ENCODE measurements around the gene HRH2. TPM values are rescaled to one million over a fixed set of nuclear protein-coding genes. Genes with fewer than 3 reads are reported as not detected.

Gene HRH2
- total RNA-seq, 1 experiment from 2014 or later: 0.29 TPM

DNA sequence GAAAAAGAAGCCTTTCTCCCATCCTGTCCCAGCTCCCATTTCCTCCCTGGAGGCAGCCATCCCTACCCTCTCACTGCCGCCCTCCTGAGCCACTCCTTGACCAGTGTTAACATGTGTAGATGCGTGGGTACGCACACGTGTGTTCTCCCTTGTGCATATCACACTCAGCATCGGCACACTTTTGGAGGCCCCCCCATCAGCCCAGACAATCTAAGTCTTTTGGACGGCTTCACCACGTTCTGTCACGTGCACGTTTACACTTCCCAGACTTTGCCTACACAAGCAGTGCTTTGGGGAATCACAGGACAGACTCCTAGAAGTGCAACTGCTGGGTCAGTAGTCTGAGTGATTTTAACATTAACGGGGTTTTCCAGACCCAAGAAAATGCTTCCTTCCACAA is 18.0 kb downstream of the HRH2 start:
- no peak for DNase-seq (ENCODE audit: low read depth)

DNA sequence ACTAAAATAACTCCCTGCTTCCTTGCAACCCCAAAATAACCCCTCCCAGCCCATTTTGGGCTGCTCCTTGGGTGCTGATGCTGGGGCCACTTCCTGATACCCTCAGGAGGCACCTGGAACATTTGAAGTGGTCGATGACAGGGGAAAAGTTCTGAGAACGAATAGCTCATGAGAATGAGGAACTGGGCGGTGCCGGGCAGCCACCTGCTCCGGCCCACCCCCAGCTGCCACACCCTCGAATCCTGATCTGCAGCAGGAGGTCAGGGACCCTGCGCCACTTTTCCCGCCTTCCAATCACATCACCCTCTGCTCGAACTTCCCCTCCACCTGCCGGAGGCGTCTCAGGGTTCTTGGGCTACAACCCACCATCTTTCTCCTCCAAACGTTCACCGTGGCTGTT is 19.7 kb downstream of the HRH2 start:
- DNase-seq (ENCODE audit: low read depth): no peak

DNA sequence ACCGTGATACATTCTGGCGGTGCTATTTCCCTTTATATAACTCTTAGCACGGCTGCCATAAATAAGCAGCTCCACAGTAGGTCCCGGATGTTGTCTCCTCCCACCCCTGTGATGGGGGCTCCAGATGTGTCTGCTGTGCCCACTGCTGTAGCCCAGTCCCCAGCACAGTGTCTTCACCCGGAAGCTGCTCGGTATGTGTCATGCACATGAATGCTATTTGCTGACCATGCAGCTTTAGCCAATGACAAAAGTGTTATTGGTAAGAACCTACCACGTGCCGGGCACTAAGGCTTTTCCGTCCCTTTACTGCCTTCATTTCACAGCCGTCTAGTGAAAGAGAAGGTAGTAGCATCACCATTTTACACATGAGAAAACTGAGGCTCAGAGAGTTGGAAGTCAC is 20.2 kb downstream of the HRH2 start:
- DNase-seq (ENCODE audit: low read depth): no peak

DNA sequence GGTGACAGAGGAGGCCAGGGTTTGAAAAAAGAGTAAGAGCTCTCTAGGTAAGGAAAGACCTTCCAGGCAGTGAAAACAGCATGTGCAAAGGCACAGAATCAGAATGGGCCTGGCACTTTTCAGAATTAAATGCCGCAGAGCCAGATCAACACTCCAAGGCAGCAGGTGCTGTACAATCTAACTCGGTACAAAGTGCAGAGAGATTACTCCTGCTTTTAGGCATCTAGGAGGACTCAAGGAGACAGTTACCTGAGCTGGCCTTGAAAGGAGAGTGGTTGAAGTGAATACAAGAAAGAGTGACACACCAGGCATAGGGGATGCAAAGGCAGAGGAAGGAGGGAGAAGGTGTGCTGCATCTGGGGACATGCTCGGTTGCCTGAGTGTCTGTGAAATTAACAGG is 21.5 kb downstream of the HRH2 start:
- DNase-seq (ENCODE audit: low read depth): no peak

DNA sequence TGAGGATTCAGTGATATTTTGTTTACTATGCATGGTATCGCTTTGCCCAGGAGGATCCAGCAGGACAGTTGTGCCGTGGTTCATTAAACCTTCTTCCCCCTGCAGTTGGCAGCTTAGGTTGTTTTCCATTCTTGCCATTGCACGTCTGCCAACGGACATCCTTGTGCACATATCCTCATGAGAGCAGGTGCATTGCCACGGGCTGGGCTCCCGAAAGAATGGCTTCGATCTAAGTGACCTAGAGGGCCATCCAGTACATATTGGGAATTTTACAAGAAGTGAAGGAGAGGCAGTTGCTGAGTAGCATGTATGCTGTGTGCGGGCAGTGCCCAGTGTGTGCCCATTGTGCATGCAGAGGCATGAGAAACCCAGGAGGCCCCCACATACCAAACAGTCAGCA is 22.1 kb downstream of the HRH2 start:
- no peak for DNase-seq (ENCODE audit: low read depth)

DNA sequence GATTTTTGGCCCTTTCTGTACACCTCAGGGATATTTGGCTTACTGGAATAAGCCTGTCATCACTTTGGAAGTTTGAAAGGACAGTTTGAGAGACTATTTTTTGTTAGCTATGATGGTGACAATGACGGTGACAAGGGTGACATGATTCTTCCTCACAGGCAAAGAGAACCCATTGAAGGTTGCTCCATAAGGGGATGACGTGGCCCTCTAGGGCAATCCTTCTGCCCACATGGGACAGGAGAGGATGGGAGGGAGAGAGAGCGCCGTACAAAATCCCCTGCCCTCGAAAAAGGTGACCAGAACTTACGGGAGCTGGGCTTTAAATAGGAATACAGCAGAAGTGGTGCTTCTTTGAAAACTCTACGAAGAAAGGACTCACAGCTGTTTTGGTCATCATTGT is 22.6 kb downstream of the HRH2 start:
- DNase-seq (ENCODE audit: low read depth): no peak

DNA sequence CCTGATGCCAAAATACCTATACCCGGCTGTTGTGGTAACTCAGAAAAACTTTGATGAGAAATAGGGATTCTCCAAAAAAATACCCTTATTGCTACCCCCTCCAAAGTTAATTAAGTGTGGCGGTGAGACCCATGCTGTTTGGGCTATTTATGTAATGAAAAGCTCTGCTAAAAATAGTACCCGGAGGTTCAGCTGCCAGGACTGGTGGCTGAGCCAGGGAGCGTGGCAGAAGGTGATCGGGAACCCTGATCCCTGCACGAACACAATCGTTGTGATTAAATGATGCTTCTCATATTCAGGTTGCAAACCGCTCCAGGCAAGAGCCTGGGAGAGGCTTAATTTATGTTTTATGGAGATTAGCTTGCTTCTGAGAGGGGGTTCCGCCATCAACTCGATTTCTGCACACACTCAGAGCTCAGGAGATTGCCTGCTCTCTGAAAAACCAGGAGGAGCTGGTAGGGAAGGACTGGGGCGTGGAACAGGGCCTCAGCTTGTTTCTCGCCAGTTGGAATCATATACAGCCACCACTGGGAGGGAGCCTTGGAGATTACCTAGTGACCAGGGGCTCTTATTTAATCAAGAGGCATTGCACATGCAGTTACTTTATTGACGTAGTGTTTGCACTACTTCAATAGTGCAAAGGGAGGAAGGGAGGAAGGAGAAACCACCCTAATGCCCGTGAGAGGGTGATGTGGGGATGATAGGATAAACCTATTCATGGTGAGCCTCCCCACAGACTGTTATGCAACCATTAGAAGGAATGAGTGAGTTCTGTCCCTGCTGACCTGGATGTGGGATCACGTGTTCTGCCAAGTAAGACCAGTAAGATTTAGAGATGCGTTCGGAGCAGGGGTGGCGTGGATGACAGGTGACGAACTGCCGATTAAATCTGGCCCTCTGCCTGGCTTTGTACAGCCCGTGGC is 23.4 kb downstream of the HRH2 start:
- no peak for DNase-seq (ENCODE audit: low read depth)

DNA sequence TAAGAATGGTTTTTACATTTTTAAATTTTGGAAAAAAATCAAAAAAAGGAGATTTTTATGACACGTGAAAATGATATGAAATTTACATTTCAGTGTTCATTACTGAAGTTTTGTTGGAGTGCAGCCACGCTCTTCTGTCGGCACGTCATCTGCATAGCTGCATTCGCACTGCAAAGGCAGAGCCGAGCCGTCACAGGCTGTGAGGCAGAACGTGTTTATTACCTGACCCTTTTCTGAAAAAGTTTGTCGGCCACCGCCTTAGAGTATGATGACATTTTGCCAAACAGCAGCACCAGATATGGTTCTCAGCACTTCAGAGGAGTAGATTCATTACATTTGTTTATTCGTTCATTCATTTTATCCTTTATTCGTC is 24.1 kb downstream of the HRH2 start:
- no peak for DNase-seq (ENCODE audit: low read depth)

DNA sequence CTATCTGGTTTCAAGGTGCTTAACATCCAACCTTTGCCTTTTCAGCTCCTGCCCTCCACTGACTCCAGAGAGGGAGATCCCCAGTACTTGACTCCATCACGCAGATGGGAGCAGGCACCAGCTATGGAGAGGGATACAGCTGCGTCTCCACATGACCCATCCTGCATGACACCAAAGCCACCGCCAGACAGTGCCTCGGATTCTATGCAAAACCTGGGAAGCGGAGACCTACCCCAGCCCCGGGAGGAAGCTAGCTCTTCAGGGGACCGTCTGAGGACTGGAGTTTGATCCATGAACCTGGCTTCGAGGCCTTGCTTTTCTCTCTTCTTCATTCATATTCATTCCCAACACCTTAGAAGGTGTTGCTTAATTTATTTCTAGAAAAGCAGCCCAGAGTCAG is 24.8 kb downstream of the HRH2 start:
- DNase-seq (ENCODE audit: low read depth): no peak

DNA sequence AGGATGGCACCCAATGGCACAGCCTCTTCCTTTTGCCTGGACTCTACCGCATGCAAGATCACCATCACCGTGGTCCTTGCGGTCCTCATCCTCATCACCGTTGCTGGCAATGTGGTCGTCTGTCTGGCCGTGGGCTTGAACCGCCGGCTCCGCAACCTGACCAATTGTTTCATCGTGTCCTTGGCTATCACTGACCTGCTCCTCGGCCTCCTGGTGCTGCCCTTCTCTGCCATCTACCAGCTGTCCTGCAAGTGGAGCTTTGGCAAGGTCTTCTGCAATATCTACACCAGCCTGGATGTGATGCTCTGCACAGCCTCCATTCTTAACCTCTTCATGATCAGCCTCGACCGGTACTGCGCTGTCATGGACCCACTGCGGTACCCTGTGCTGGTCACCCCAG is 25.4 kb downstream of the HRH2 start:
- DNase-seq (ENCODE audit: low read depth): no peak

DNA sequence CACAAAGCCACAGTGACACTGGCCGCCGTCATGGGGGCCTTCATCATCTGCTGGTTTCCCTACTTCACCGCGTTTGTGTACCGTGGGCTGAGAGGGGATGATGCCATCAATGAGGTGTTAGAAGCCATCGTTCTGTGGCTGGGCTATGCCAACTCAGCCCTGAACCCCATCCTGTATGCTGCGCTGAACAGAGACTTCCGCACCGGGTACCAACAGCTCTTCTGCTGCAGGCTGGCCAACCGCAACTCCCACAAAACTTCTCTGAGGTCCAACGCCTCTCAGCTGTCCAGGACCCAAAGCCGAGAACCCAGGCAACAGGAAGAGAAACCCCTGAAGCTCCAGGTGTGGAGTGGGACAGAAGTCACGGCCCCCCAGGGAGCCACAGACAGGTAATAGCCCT is 26.1 kb downstream of the HRH2 start:
- DNase-seq (ENCODE audit: low read depth): no peak

DNA sequence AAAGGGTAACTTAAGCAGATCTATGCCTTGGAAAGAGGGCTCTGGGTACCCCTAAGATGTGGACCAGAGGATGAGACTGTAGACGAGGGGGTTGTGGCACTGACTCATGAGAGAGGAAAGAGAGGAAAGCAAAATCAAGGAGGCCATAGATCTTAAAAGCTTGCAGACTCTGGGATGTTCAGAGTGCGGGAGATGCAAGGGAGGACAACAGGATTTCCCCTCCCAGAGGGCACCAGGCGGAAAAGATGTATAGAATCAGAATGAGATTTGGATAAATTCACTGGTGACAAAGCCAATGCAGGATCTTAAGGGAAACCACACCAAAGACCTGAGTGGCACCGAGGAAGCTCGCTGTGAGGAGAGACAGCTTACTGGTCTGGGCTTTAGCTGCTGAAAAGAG is 27.1 kb downstream of the HRH2 start:
- DNase-seq (ENCODE audit: low read depth): no peak

DNA sequence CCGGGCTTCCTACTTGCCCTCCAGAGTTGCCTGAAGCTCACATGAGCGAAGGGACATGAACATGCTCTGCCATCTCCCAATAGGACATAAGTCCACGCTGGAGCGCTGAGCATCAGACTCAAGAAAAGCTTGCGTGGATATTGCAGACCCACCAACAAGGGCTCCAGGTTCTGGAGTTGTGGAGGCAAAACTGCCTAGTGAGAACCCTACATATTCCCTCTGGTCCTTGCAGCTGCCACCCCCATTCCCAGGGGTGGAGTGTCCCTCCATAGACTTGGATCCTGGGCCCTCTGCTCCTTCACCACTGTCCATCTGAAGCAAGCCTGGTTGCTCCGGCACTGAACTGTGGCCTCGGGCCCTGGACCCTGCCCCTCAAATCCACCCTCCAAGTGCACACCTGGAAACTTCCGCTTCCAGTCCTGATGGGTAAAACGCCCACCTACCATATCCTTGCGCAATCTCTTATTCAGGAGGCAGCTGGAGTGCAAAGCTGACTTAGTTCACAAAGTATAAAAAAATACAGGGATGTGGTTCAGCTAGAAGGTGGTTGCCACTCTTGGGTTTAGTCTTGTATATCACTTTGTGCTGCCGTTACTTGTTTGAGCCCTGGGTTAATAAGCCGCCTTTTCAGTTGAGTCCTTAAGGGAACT is 28.0 kb downstream of the HRH2 start:
- no peak for DNase-seq (ENCODE audit: low read depth)

DNA sequence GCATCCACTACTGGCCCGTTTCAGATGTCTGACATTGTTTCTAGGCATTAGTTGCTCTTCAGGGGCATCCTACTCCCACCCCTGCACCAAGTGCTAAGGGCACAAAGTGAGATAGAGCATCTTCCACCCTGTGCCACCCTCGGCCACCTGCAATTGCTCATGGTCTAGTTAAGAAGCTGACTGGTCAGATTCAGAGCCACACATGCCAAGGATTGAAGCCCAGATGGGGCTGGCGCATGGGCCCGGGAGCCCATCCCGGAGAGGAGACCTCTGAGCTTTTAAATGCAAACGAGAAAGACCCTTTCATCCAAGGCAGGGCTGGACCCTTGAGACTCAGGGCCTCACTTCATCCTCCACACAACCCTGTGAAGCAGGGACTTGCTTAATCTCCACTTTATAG is 28.5 kb downstream of the HRH2 start:
- DNase-seq (ENCODE audit: low read depth): no peak

DNA sequence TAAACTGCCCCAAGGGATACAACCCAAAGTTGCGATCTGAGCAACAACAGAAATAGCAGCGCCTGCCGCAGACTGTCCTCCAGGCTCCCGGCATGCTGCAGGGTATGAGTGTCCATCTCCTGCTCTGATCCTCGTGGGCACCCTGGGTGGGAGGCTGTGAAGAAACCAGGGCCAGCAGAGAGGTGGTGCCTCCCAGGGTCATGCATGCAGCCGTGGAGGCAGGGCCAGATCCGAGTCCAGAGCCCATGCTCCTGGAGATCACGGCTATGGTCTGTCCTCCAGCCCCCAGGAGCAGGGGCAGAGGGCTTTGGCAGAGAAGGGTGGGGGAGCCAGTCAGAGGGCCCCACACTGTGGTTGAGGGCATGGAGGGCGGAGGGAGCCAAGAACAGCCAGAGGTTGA is 29.0 kb downstream of the HRH2 start:
- no peak for DNase-seq (ENCODE audit: low read depth)

DNA sequence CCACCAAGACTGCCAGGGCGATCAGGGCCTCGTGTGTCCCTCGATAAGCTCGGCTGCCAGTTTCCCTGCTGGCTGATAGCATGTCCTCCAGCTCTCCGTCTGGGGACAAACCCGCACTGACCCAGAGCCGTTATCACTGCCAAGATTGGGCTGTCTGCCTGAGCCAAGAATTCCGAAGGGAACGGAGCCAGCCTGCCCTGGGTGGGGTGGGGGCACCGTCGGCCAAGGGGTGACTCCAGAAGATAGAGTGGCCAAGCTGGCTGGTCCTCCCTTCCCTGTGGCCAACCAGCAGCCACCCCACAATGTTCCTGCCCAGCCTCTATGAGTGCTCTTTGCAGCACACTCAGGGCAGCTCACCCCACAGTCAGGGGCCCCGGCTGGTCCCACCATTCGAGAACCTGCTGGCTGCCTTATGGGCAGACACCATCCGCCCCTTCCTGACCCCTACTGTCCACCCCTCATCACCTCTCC is 29.4 kb downstream of the HRH2 start:
- DNase-seq (ENCODE audit: low read depth): no peak

DNA sequence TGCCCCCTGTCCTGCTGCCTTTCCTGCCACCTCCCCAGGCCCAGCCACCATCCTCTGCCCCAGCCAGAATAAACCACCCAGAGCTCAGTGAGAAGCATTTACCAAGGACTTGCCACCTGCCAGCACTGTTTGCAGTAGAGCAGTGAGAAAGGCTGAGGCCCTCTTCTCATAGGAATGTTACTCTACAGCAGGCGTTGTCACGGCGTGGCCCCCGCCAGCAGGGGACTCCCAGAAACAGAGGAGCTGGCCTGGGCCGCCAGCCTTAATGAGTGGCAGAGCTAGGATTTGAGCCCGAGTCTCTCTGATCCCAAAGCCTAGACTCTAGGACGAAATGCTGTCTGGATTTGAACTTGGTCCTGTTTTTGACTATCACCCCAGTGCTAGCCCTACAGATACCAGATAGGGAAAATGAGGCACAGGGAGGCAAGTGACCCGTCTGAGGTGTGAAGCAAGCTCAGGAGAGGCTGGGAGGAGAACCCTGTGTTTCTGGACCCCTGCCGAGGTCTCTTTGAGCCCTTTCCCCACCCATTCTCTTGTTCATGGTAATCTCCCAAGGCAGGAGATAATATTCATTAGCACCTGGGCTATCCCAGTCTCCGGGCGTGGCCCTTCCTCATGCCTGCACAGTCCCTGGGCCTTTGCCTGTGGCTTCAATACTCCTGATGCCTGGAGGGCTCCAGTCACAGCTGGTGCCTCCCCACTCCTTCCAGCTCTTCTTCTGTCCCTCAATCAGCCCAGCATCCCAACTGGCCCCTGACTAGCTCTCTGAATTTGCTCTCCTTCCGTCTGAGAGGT is 30.7 kb downstream of the HRH2 start:
- no peak for DNase-seq (ENCODE audit: low read depth)

DNA sequence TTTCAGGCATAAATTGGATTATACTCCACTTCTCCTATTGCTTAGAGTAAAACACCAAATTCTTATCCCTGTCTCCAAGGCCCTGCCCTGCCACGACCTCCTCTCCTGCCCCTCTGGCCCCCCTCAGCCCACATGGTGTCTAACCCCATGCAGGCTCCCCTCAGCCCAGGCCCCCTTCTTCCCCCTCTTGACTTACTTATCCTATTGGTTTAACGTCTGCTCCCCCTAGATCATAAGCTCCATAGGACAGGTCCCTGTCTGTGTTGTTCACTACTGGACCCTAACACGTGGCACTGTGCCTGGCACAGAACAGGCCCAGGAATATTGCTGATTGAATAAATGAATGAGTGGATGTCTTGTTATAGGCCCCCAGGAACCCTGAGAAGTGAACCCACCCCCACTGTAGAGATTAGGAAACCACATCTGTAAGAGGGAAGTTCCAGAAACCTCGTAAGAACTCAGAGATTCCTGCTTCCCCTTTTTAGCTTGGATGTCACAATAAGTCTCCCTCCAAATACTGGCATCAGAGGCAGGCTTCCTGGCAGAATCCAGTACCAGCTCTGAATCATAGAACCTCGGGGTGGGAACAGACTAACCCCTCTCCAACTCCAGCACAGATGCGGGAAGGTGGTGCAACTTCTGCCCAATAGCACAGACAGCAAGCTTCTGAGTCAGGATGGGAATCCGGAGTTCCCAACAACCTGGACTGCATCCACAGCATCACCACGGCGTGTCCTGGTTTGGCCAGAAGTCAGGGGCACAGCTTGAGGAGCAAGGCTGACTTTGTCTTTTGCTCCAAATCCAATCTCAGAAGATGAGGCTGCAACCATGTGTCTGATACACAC is 31.5 kb downstream of the HRH2 start:
- no peak for DNase-seq (ENCODE audit: low read depth)

DNA sequence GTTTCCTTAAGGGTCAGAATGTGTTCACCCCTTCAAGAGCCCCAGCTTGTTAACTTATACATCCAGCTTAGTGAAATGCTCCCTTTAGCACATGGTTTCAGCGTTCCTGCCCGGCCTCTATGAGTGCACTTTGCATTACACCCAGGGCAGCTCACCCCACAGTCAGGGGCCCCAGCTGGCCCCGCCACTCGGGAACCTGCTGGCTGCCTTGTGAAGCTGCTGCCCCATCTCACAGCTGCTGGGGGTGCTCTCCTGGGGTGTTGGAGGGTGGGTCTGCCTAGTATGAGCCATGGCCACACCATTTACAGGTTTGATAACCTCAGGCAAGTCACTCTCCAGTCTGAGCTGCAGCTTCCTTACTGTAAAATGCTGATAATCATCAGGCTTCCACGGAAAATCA is 32.2 kb downstream of the HRH2 start:
- no peak for DNase-seq (ENCODE audit: low read depth)

DNA sequence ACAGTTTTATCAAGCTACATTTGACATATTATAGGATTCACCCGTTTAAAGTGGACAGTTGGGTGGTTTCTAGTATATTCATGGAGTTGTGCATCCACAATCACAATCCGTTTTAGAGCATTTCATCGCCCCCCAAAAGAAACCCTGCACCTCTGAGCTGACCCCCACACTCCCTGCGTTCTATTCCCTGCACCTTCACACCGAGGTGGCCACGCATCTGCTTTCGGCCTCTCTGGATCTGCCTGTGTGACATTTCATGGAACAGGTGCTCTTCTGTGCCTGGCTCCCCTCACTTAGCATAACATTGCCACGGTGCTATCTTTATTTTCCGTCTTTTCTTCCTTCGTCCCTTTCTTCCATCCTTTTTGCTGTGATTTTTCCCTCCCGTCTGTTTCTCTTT is 32.7 kb downstream of the HRH2 start:
- DNase-seq (ENCODE audit: low read depth): no peak

DNA sequence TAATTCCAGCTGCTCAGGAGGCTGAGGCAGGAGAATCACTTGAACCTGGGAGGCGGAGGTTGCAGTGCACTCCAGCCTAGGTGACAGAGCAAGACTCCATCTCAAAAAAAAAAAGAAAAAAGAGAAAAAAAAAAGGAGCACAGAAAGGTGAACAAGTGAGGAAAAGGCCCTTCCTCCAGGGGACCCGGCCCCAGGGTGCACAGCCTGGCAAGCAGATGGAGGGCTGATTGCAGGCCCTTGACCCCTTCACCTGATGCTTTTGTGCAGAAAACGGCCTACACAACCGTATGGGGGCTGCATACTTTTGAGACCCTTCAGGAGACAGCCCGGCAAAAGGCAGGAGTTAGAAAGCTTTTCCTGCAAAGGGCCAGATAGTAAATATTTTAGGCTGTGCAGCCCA is 33.9 kb downstream of the HRH2 start:
- DNase-seq (ENCODE audit: low read depth): no peak
